Fibroblast of skin of right quadriceps (primary cell): Measurements from ENCODE around the gene ELOVL7.
"Not testable (repeated sequence)": the region's sequence is repeated elsewhere in the genome, so short reads cannot be mapped to it uniquely, and the experiment has no call there.

Experiments used
- DNase-seq: peaks from one replicate; pipeline ENCODE4 v3.0.0-alpha.2; 2013

The ELOVL7 gene

GRCh38 chr5:60829490-60830266 is 14.4 kb downstream of the ELOVL7 start:
- DNase-seq: no peak

DNA sequence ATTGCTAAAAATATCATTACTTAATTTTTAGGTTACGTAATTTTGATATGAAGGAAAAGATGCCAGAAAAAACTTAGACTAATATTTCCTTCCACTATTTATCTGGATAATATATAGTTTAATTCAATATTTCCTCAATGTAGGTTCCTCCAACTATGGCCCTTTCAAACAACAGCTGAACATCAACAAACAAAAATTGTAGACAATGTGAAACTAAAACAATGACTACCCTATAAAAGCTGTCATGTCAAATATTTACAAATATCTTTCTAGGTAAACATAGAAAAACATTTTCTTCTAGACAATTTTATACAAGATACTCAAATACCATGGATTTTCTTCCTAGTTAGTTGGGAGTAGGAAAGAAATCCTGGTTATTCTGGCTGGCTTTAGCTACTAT is 16.9 kb downstream of the ELOVL7 start:
- DNase-seq: no peak

GRCh38 chr5:60826653-60827052 is 17.4 kb downstream of the ELOVL7 start:
- no peak for DNase-seq

DNA sequence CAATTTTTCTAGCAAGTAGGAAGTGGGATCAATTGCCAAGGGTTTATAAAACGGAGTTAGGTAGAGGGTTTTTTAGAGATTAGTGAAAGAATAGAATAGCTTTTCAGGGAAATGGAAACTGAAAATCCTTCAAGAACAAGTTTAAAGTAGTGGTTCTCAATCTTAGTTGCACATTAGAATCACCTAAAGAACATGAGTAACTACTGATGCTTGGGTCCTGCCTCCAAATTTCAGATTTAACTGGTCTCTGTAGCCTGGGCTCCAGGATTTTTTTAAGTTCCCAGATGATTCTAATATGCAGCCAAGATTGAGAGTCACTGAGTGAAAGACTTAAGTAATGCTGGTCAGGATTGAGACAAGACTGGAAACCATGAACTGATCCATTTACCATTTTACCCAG is 20.5 kb downstream of the ELOVL7 start:
- no peak for DNase-seq

GRCh38 chr5:60822285-60822556 is 21.8 kb downstream of the ELOVL7 start:
- no peak for DNase-seq

GRCh38 chr5:60821488-60822284 is 22.4 kb downstream of the ELOVL7 start:
- no peak for DNase-seq

GRCh38 chr5:60820593-60821487 is 23.2 kb downstream of the ELOVL7 start:
- no peak for DNase-seq

DNA sequence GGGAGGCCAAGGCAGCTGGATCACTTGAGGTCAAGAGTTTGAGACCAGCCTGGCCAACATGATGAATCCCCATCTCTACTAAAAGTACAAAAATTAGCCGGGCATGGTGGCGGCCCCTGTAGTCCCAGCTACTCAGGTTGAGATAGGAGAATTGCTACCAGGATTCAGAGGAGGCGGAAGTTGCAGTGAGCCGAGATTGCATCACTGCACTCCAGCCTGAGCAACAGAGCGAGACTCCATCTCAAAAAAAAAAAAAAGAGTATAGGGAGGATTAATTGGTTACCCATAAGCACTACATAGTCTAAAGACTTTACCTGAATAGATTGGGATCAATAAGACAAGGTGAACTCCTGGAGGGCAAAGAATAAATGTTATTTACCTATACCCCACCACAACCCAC is 27.9 kb downstream of the ELOVL7 start:
- DNase-seq: not testable (repeated sequence)

- DNase-seq: no peak
These were observed 29.6 kb downstream of the ELOVL7 start for GRCh38 chr5:60814498-60814897.

DNA sequence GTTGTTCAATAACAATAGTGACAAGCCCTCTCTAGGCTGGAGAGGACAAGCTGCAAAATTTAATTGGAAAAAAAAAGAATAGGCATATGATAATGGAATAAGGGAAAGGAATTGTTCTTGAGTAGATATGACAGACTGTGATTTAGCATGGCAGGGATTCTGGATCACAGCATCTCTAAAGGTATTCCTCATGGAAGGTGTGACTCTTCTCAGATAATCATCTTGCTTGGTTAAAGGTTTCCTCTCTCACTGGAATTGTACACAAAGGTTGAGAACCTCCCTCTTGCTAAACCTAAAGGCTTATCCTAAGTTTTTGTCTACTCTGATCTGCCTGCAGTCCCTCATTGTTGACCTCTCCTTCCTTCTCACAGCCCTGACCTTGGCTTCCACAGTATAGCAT is 31.6 kb downstream of the ELOVL7 start:
- no peak for DNase-seq

DNA sequence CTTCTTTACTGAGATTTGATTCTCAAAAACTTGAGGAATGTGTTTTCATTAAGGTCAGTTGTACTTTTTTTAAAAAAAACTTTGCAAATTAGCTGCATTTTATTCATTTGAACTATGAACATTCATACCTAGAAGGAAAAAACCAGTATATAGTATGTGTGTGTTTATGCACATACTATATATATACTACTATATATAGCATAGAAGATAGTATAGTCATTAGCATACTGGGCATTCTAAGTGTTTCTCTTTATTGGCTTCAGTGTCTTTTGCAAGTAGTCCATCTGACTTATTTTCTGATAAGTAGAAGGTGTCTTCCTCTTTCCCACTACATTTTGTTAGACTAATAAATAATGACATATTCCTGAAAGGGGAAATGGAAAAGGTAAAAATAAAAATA is 33.0 kb downstream of the ELOVL7 start:
- no peak for DNase-seq

DNA sequence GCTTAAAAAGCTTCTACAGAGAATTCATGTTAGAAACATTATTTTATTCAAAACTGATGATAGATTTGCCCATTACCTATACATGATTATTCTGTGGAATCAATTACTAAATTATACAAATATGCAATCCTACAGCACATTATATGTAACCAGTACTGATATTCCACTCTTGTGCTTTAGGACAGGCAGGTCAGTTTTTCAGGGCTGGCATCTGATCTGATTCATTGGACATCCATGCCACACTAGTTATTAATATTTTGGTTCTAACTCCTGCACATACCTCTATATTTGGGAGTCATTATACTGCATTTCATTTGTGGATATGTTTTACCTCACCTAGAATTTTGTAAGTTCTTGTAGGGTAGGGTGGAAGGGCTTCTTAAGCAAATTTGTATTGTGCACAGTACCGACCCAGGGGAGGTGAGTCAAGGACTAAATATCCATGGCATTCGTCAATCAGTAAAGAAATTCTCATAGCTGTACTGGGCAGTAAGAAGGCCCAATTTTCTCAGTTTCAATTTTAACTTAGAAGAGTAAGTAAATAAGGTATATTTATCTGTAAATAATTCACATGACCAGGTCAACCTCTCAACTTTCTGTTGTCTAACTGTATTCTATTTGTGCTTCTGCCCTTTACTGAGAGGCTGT is 33.5 kb downstream of the ELOVL7 start:
- peak; percentile 6 for DNase-seq

GRCh38 chr5:60809891-60810425 is 34.1 kb downstream of the ELOVL7 start:
- DNase-seq: no peak

DNA sequence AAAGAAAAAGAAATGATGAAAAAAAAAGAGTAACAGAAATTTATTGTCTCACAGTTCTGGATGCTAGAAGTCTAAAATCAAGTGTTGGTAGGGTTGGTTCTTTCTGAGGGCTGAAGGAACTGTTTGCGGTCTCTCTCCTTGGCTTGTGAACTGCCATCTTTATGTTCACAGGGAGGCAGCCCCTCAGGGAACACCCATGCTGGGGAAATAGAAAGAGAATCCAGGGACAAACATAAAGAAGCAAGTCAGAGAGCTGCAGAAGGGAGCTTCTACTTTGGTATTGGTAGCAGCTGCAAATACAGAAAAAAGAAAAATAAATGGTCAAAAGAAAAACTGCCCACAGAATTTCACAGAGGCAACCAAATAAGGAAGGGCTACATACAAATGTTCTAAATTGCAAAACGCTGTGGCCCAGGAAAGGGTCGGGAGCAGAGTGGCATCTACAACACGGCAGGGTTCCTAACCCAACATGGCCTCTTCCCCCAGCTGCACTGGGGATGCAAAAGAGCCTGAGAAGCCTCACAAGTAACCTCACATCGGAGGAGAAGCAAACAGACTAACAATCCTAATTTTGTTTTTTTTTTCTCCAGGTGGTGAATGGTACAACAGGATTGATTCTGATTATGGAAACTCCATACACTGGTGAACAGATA is 37.4 kb downstream of the ELOVL7 start:
- no peak for DNase-seq

DNA sequence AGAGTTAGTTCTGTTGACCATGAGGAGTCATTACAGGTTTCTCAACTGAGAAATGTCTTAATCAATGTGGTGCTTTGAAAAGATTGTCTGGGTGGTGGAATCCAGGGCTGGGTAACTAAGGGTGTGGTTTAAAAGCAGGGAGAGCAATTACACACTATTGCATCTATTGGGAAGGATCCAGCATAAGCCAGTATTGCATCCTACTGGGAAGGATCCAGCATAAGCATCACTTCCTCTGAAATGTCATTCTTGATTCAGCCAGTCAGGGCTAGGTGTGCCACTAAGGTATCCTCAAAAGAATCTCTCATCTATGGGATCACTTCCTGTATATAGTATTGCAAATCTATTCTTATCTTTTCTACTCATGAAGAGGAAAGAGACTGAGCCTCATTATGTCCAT is 38.6 kb downstream of the ELOVL7 start:
- DNase-seq: no peak

- no peak for DNase-seq
These were observed 40.4 kb downstream of the ELOVL7 start for GRCh38 chr5:60803712-60804111.

GRCh38 chr5:60802986-60803385 is 41.1 kb downstream of the ELOVL7 start:
- no peak for DNase-seq

GRCh38 chr5:60802226-60802625 is 41.8 kb downstream of the ELOVL7 start:
- DNase-seq: no peak

GRCh38 chr5:60797482-60798153 is 46.5 kb downstream of the ELOVL7 start:
- no peak for DNase-seq

DNA sequence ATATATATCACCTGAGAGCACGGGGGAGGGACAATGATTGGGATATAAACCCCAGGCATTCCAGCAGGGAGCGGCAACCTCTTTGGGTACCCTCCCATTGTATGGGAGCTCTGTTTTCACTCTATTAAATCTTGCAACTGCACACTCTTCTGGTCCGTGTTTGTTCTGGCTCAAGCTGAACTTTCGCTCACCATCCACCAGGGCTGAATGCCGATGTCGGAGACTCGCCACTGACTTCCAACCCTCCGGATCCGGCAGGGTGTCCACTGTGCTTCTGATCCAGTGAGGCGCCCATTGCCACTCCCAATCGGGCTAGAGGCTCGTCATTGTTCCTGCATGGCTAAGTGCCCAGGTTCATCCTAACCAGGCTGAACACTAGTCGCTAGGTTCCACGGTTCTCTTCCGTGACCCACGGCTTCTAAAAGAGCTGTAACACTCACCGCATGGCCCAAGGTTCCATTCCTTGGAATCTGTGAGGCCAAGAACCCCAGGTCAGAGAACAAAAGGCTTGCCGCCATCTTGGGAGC is 48.6 kb downstream of the ELOVL7 start:
- DNase-seq: not testable (repeated sequence)

GRCh38 chr5:60794691-60795090 is 49.4 kb downstream of the ELOVL7 start:
- DNase-seq: no peak
